K562 (cell line): ENCODE measurements around the gene LIPT2. TPM values are rescaled to one million over a fixed set of nuclear protein-coding genes. Genes with fewer than 3 reads are reported as not detected.

ENCODE experiments used
- ATAC-seq: fragments of 200-7000 bp; cut with Tn5 transposase; 3 replicates; pipeline ENCODE4 v1.9.1; 2020; ENCODE audit warnings: moderate library complexity
- BruUV-seq: library from RNA; stranded (reverse); fragments of 400-500 nt; replicated peaks from 2 replicates; lab custom pipeline; 2021; lab: Mats Ljungman, UMichigan
- CTCF ChIA-PET: fragments of 300-600 bp; formaldehyde crosslinking; extraction: SDS; loops from one replicate; lab custom pipeline; 2021; ENCODE audit warnings: low intra/inter-chr PET ratio; lab: Yijun Ruan, JAX
- POLR2A ChIA-PET: fragments of 300-600, 350-650 bp; sonication (Branson Sonifier 250); formaldehyde crosslinking; extraction: SDS; loops from one replicate; lab custom pipeline; 2021; ENCODE audit warnings: antibody characterized with exemption, inconsistent platforms; lab: Yijun Ruan, JAX
- DNase-seq, 4 experiments: peaks; one replicate each; pipeline versions ENCODE4 v3.0.0 to v3.0.0-alpha.2; 2011 to 2018; ENCODE audit warnings: low spot score in 3 of 4, mixed read lengths in 3 of 4; ENCODE audit errors: extremely low read depth in 1 of 4
- FAIRE-seq: peaks from 2 replicates; lab custom pipeline; 2011; peaks lifted over from hg19 to GRCh38; lab: Jason Lieb, UNC
- H2AFZ ChIP-seq: 2 replicates; pipeline ENCODE4 v1.6.0; 2011; ENCODE audit warnings: low read depth, low read length, control low read depth, inconsistent platforms
- H3K27ac ChIP-seq: fragments of 200-600 bp; 3 replicates; pipeline ENCODE4 v1.8.0; 2011; ENCODE audit warnings: low read depth, mild to moderate bottlenecking, control low read depth, inconsistent platforms, low read length, moderate library complexity, mixed read lengths; ENCODE audit errors: extremely low read depth
- H3K27me3 ChIP-seq, 2 experiments: fragments of 300-600 bp in 1 of 2; 2 replicates in 1 of 2; 3 replicates in 1 of 2; pipeline versions ENCODE4 v1.6.0 to v1.8.0; 2011; ENCODE audit warnings: inconsistent platforms in 2 of 2, low read length in 2 of 2, mild to moderate bottlenecking in 1 of 2, mixed read lengths in 1 of 2, moderate library complexity in 1 of 2; ENCODE audit not compliant: control insufficient read depth in 2 of 2, insufficient read depth in 2 of 2
- H3K36me3 ChIP-seq: fragments of 300-600 bp; 3 replicates; pipeline ENCODE4 v1.8.0; 2011; ENCODE audit warnings: mild to moderate bottlenecking, low read length, inconsistent platforms; ENCODE audit not compliant: control insufficient read depth, insufficient read depth
- H3K4me1 ChIP-seq, 2 experiments: fragments of 200-600 bp in 1 of 2; replicated peaks in 1 of 2; 2 replicates in 1 of 2; 3 replicates in 1 of 2; pipeline versions ENCODE4 v1.5.1 to v1.8.0; 2011; ENCODE audit warnings: inconsistent platforms in 2 of 2, low read length in 2 of 2, mild to moderate bottlenecking in 1 of 2, mixed read lengths in 1 of 2, moderate library complexity in 1 of 2; ENCODE audit not compliant: control insufficient read depth in 2 of 2, insufficient read depth in 2 of 2
- H3K4me2 ChIP-seq: 2 replicates; pipeline ENCODE4 v1.6.1; 2011; ENCODE audit warnings: low read length, control low read depth, inconsistent platforms, mixed read lengths; ENCODE audit not compliant: insufficient read depth
- H3K4me3 ChIP-seq: fragments of 200-600 bp; sonication (generic), shearing (Covaris generic); 2 replicates; pipeline ENCODE4 v1.5.1; 2016; ENCODE audit warnings: control low read depth, inconsistent platforms
- H3K79me2 ChIP-seq: fragments of 200-600 bp; 3 replicates; pipeline ENCODE4 v1.8.0; 2011; ENCODE audit warnings: low read length, inconsistent platforms; ENCODE audit not compliant: control insufficient read depth, insufficient read depth
- H3K9ac ChIP-seq, 2 experiments: 2 replicates each; pipeline versions ENCODE4 v1.6.0 to v1.6.1; 2011; ENCODE audit warnings: low read depth in 2 of 2, low read length in 2 of 2, control low read depth in 1 of 2, inconsistent platforms in 1 of 2, mild to moderate bottlenecking in 1 of 2, mixed read lengths in 1 of 2; ENCODE audit not compliant: insufficient read depth in 1 of 2
- H3K9me1 ChIP-seq: one replicate; pipeline ENCODE4 v1.6.0; 2011; ENCODE audit warnings: inconsistent platforms, mild to moderate bottlenecking, low read length, moderate library complexity; ENCODE audit not compliant: control insufficient read depth, insufficient read depth
- H3K9me3 ChIP-seq: replicated peaks from 2 replicates; pipeline ENCODE4 v1.5.1; 2011; ENCODE audit warnings: low read depth, low read length, inconsistent platforms; ENCODE audit not compliant: control insufficient read depth, insufficient read depth
- H4K20me1 ChIP-seq: replicated peaks from 2 replicates; pipeline ENCODE4 v1.6.1; 2011; ENCODE audit warnings: low read length, inconsistent platforms, mixed read lengths; ENCODE audit not compliant: control insufficient read depth, insufficient read depth
- ARID1B ChIP-seq: fragments of 450-650 bp; IDR thresholded peaks from 2 replicates; pipeline ENCODE4 v1.6.1; 2016; ENCODE audit warnings: antibody characterized with exemption, mild to moderate bottlenecking, inconsistent platforms
- ARID2 ChIP-seq: fragments of 450-650 bp; IDR thresholded peaks from 2 replicates; pipeline ENCODE4 v1.6.1; 2017; ENCODE audit warnings: antibody characterized with exemption, mild to moderate bottlenecking
- CBX3 ChIP-seq, 2 experiments: IDR thresholded peaks; 1 replicate in 1 of 2; 2 replicates in 1 of 2; pipeline ENCODE4 v1.6.1; 2012; ENCODE audit warnings: inconsistent platforms in 2 of 2, low read length in 2 of 2, borderline replicate concordance in 1 of 2, control low read depth in 1 of 2
- CBX5 ChIP-seq: IDR thresholded peaks from 2 replicates; pipeline ENCODE4 v1.6.1; 2014; ENCODE audit warnings: low read depth, borderline replicate concordance
- CREB1 ChIP-seq, 2 experiments: sonication (generic) in 1 of 2; formaldehyde crosslinking in 1 of 2; IDR thresholded peaks; 2 replicates each; pipeline versions ENCODE4 v1.6.1 to v1.8.0; 2012 to 2022; ENCODE audit warnings: inconsistent platforms in 1 of 2, mild to moderate bottlenecking in 1 of 2, missing genetic modification reagents in 1 of 2, moderate library complexity in 1 of 2
- ETV6 ChIP-seq, 3 experiments: fragments of 150-350 bp in 1 of 3; sonication (generic) in 1 of 3; formaldehyde crosslinking in 1 of 3; IDR thresholded peaks; 2 replicates each; pipeline versions ENCODE4 v1.6.1 to v1.8.0; 2014 to 2022; ENCODE audit warnings: borderline replicate concordance in 2 of 3, low read depth in 2 of 3, antibody characterized with exemption in 1 of 3, low read length in 1 of 3, mild to moderate bottlenecking in 1 of 3, missing genetic modification reagents in 1 of 3
- FOXP1 ChIP-seq: sonication (generic); formaldehyde crosslinking; IDR thresholded peaks from 2 replicates; pipeline ENCODE4 v1.8.0; 2022; ENCODE audit warnings: mild to moderate bottlenecking, missing genetic modification reagents
- KDM4B ChIP-seq, 2 experiments: fragments of 450-650 bp in 1 of 2; sonication (generic) in 1 of 2; IDR thresholded peaks; 2 replicates each; pipeline ENCODE4 v1.6.1; 2016 to 2017; ENCODE audit warnings: borderline replicate concordance in 2 of 2, antibody characterized with exemption in 1 of 2, low read depth in 1 of 2, mild to moderate bottlenecking in 1 of 2
- LEF1 ChIP-seq: fragments of 450-650 bp; IDR thresholded peaks from 2 replicates; pipeline ENCODE4 v1.6.1; 2016; ENCODE audit warnings: mild to moderate bottlenecking
- PTRF ChIP-seq: fragments of 450-650 bp; IDR thresholded peaks from 2 replicates; pipeline ENCODE4 v1.6.1; 2016; ENCODE audit warnings: mild to moderate bottlenecking, missing genetic modification characterization, missing compliant biosample characterization
- RREB1 ChIP-seq: fragments of 250-450 bp; sonication (Bioruptor Pico); IDR thresholded peaks from 2 replicates; pipeline ENCODE4 v1.4.0; 2020
- TAF7 ChIP-seq: fragments of 450-650 bp; IDR thresholded peaks from 2 replicates; pipeline ENCODE4 v1.6.1; 2016; ENCODE audit warnings: missing genetic modification characterization, missing compliant biosample characterization
- XRCC5 ChIP-seq: fragments of 200-400 bp; formaldehyde crosslinking; IDR thresholded peaks from 2 replicates; pipeline ENCODE4 v1.6.1; 2017; ENCODE audit warnings: low read depth, mild to moderate bottlenecking, low read length
- ZNF589 ChIP-seq: fragments of 200-800 bp; sonication (Bioruptor generic); IDR thresholded peaks from 2 replicates; pipeline ENCODE4 v1.6.1; 2016; ENCODE audit warnings: low read depth, missing genetic modification characterization, missing compliant biosample characterization
- WGBS: fragments of 100-300 bp; shearing (Covaris generic); methylation state at CpG from one replicate; pipeline ENCODE4 v1.1.6; 2016; ENCODE audit warnings: low coverage, mixed read lengths; ENCODE audit not compliant: insufficient coverage; ENCODE audit errors: missing lambda C conversion rate; 5-methylcytosine and 5-hydroxymethylcytosine counted together
- in situ Hi-C: fragments of 300-500 bp; cut with MboI; formaldehyde crosslinking; loops from 4 replicates; pipeline ENCODE4 v1.15.0; 2018; ENCODE audit warnings: inconsistent platforms, mixed read lengths
- intact Hi-C: fragments of 100-400 bp; cut with micrococcal nuclease; formaldehyde crosslinking; loops from 2 replicates; pipeline ENCODE4 v1.14.2; 2022
- polyA plus RNA-seq, 8 experiments: library from polyadenylated mRNA; depleted of rRNA in 4 of 8; stranded (reverse) in 5 of 8; unstranded in 3 of 8; fragments of >200 nt; fragmentation: Nextera tagmentation in 2 of 8; fragmentation: Illumina TruSeq in 1 of 8; extraction: Ambion mirVana in 2 of 8; extraction: Trizol in 1 of 8; gene quantifications; 2 replicates each; pipeline versions ENCODE4 v1.2.1 to v1.2.3, GENCODE V29; 2011 to 2014; ENCODE audit warnings: inconsistent platforms in 1 of 8, missing spikeins in 1 of 8
- total RNA-seq, 7 experiments: library from RNA; depleted of rRNA in 6 of 7; stranded (reverse); fragments of >200 nt in 6 of 7; fragmentation: Illumina TruSeq in 2 of 7; extraction: Trizol in 2 of 7; gene quantifications; 2 replicates each; pipeline versions ENCODE4 v1.2.1 to v1.2.3, GENCODE V29; 2011 to 2021; ENCODE audit warnings: low replicate concordance in 1 of 7
- TF ChIP-seq, protein P1 (sequence below): fragments of 450-650 bp; IDR thresholded peaks from 2 replicates; pipeline ENCODE4 v1.6.1; 2016; ENCODE audit warnings: mild to moderate bottlenecking

LIPT2 gene
- total and polyA plus RNA-seq, 9 of the 15 experiments (the other 6 are each of a cell fraction or from before 2014, with no cell fraction given): 1.00 to 5.2 (median 3.5) TPM

DNA sequence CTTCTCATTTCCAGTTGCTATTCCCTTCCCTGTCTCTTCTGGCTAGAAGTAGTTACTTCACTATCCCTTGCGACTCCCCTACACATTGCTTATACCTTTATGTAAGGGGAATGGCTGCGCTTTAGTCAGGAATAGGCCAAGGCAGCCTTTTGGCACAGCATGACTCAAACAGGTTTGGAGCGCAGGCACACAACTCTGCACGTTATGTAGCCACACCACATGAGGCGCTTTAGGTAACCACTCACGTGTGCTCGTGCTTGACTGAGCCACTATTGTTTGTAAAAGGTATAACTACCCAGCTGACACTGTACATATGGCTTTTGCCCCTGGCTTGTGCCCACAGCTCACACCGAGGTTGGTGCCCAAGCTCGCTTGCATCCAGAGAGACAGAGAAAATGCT is 46.7 kb upstream of the LIPT2 start:
- no peak overlapping the region for H3K9ac ChIP-seq
- H3K4me3 ChIP-seq: no peak overlapping the region
- no peaks in the 10 kb centered on the region for H3K79me2 ChIP-seq
- H3K9me1 ChIP-seq: no peaks in the 10 kb centered on the region
- ATAC-seq (no peak), FAIRE-seq (no peak), DNase-seq (no peak)
- POLR2A ChIA-PET: interaction anchor here (0.6 kb wide), 1 partner anchor 16 kb away, joined by 3 read pairs; no protein-coding TSS in a partner anchor
- CTCF ChIA-PET: no interaction called here
- H3K4me1 ChIP-seq: no peaks in the 10 kb centered on the region; a peak in 1 of 5 replicates
- no peak overlapping the region for H2AFZ ChIP-seq
- H3K4me2 ChIP-seq: no peak overlapping the region
- WGBS: 1% methylated on average over 9 of the region's 9 CpGs
- in situ Hi-C loops: no loop called here
- H3K9me3 ChIP-seq: peaks cover 5% of the 10 kb centered on the region
- no peak overlapping the region for H3K27ac ChIP-seq
- intact Hi-C loops: no loop called here
- H3K36me3 ChIP-seq: no peaks in the 10 kb centered on the region
- peaks cover 3 to 32% of the 10 kb centered on the region in 2 experiments; a peak in 3 of 5 replicates for H3K27me3 ChIP-seq
- no TSS peak for BruUV-seq
- H4K20me1 ChIP-seq: no peaks in the 10 kb centered on the region
- TF ChIP-seq XRCC5 (no peak), ARID1B (no peak), ETV6 (IDR thresholded peaks at IDR 0.05; ENCODE audit: borderline replicate concordance in 1 of 2, low read depth in 2 of 2, low read length in 1 of 2) (no peak), ETV6 (CRISPR knock-in tag; IDR thresholded peaks at IDR 0.05; ENCODE audit: borderline replicate concordance) (no peak), LEF1 (no peak), PTRF (no peak), CBX3 (IDR thresholded peaks at IDR 0.05; ENCODE audit: borderline replicate concordance in 1 of 2, low read length in 2 of 2) (peak in 1 of 2 experiments; percentile 75; a peak in 1 of 3 replicates), ZNF589 (CRISPR knock-in tag) (no peak), CREB1 (IDR thresholded peaks at IDR 0.05) (no peak), CREB1 (CRISPR knock-in tag; IDR thresholded peaks at IDR 0.05) (no peak), TAF7 (tag) (no peak), KDM4B (IDR thresholded peaks at IDR 0.05; ENCODE audit: borderline replicate concordance in 2 of 2, low read depth in 1 of 2) (no peak), RREB1 (CRISPR knock-in tag) (no peak), FOXP1 (CRISPR knock-in tag) (no peak), ARID2 (no peak), CBX5 (peak; percentile 23; the same call in 1 of the 2 replicates)
- TF ChIP-seq, protein P1, sequence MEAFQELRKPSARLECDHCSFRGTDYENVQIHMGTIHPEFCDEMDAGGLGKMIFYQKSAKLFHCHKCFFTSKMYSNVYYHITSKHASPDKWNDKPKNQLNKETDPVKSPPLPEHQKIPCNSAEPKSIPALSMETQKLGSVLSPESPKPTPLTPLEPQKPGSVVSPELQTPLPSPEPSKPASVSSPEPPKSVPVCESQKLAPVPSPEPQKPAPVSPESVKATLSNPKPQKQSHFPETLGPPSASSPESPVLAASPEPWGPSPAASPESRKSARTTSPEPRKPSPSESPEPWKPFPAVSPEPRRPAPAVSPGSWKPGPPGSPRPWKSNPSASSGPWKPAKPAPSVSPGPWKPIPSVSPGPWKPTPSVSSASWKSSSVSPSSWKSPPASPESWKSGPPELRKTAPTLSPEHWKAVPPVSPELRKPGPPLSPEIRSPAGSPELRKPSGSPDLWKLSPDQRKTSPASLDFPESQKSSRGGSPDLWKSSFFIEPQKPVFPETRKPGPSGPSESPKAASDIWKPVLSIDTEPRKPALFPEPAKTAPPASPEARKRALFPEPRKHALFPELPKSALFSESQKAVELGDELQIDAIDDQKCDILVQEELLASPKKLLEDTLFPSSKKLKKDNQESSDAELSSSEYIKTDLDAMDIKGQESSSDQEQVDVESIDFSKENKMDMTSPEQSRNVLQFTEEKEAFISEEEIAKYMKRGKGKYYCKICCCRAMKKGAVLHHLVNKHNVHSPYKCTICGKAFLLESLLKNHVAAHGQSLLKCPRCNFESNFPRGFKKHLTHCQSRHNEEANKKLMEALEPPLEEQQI: no peak
